Stomach (tissue), 4 donors: ENCODE results near the gene CERS6.

Experiments
- CTCF ChIP-seq, 7 experiments: fragments of 450-650 bp in 4 of 7; fragments of 200-600 bp in 3 of 7; sonication (generic) in 3 of 7; IDR thresholded peaks; one replicate each; pipeline ENCODE4 v1.5.1; 2016 to 2019; ENCODE audit warnings: antibody characterized with exemption in 7 of 7, control low read depth in 2 of 7, mild to moderate bottlenecking in 1 of 7
- EP300 ChIP-seq: sonication (generic); formaldehyde crosslinking; IDR thresholded peaks from one replicate; pipeline ENCODE4 v1.6.1; 2017; ENCODE audit warnings: antibody characterized with exemption

- TF ChIP-seq CTCF (IDR thresholded peaks at IDR 0.05) (no peak), EP300 (no peak)
These were observed 286.3 kb downstream of the CERS6 start for GRCh38 chr2:168742258-168742932.
